Tibial nerve (tissue), 4 donors: ENCODE measurements around the gene PIR. TPM values are rescaled to one million over a fixed set of nuclear protein-coding genes. Genes with fewer than 3 reads are reported as not detected.

Experiments
- DNase-seq, 2 donors: peaks; one replicate each; pipeline ENCODE4 v3.0.0-alpha.2; 2019; ENCODE audit warnings: low spot score in 2 of 2
- H3K27ac ChIP-seq, 4 donors: fragments of 200-600 bp; sonication (generic) in 3 of 4; one replicate each; pipeline ENCODE4 v1.5.1; 2017 to 2019; ENCODE audit warnings: mild to moderate bottlenecking in 1 of 4
- H3K27me3 ChIP-seq, 2 donors: fragments of 200-600 bp; sonication (generic) in 1 of 2; one replicate each; pipeline versions ENCODE4 v1.5.1 to v1.6.0; 2017 to 2019
- H3K36me3 ChIP-seq, 3 donors: fragments of 200-600 bp; sonication (generic); one replicate each; pipeline ENCODE4 v1.5.1; 2018 to 2019
- H3K4me1 ChIP-seq, 4 donors: fragments of 200-600 bp; sonication (generic) in 3 of 4; one replicate each; pipeline ENCODE4 v1.5.1; 2017 to 2019
- H3K4me3 ChIP-seq, 4 donors: fragments of 200-600 bp; sonication (generic) in 3 of 4; one replicate each; pipeline ENCODE4 v1.5.1; 2017 to 2019; ENCODE audit warnings: mild to moderate bottlenecking in 1 of 4, moderate library complexity in 1 of 4
- H3K9me3 ChIP-seq, 4 donors: fragments of 200-600 bp; sonication (generic) in 3 of 4; one replicate each; pipeline ENCODE4 v1.5.1; 2017 to 2019
- EP300 ChIP-seq, 2 donors: sonication (generic); formaldehyde crosslinking; IDR thresholded peaks; one replicate each; pipeline ENCODE4 v1.6.1; 2017; ENCODE audit warnings: antibody characterized with exemption in 2 of 2, mild to moderate bottlenecking in 1 of 2
- POLR2A ChIP-seq, 2 donors: fragments of 450-650 bp; IDR thresholded peaks; one replicate each; pipeline ENCODE4 v1.6.1; 2017; ENCODE audit warnings: antibody characterized with exemption in 2 of 2, mild to moderate bottlenecking in 2 of 2, moderate library complexity in 2 of 2
- WGBS, 2 donors: methylation state at CpG; one replicate each; pipeline ENCODE4 v1.1.5; 2018; 5-methylcytosine and 5-hydroxymethylcytosine counted together
- total RNA-seq, 4 donors: library from RNA; depleted of rRNA; stranded (reverse); fragments of >200 nt; gene quantifications; one replicate each; pipeline ENCODE4 v1.1.0, GENCODE V29; 2016
- TF ChIP-seq, protein P1 (sequence below), 5 experiments: fragments of 200-600 bp in 3 of 5; fragments of 450-650 bp in 2 of 5; sonication (generic) in 3 of 5; IDR thresholded peaks; one replicate each; pipeline ENCODE4 v1.5.1; 2016 to 2019; ENCODE audit warnings: antibody characterized with exemption in 5 of 5, mild to moderate bottlenecking in 3 of 5, moderate library complexity in 2 of 5

Gene PIR
- total RNA-seq, 4 donors from 2014 or later: 10.6 to 27.6 (median 23.4) TPM

DNA sequence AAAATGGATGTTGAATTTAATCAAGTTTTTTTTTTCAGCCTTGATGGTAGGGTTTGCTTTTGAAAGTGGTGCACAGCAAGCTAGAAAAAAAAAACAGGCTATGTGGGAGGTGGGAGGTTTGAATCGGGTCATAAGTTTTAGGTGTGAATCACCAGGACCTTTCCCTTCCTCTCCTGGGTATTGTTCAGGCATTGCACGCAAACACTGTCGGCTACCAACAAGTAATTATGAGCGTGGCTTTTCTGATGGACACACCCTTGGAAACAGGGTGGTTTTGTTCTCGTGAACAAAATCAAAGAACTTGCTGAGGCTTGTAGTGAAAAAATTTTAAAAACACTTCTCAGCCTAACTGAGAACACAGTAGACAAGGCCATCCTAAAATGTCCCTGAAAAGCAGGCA lies 18.1 kb downstream of the PIR start:
- H3K27me3 ChIP-seq: no peaks in the 10 kb centered on the region
- 43 to 45% methylated on average over 5 of the region's 5 CpGs for WGBS, 2 donors
- peak overlapping the region in 3 of 4 donors; percentile 5 to 68 (median 37) for H3K27ac ChIP-seq
- DNase-seq: no peak
- no peak overlapping the region for H3K4me3 ChIP-seq
- H3K4me1 ChIP-seq: peaks cover 0 to 5% (median 0%) of the 10 kb centered on the region in 4 donors
- peaks cover 0 to 7% (median 0%) of the 10 kb centered on the region in 3 donors for H3K36me3 ChIP-seq
- H3K9me3 ChIP-seq: no peaks in the 10 kb centered on the region
- TF ChIP-seq EP300 (IDR thresholded peaks at IDR 0.05) (no peak), POLR2A (IDR thresholded peaks at IDR 0.05) (no peak)
- TF ChIP-seq, protein P1, sequence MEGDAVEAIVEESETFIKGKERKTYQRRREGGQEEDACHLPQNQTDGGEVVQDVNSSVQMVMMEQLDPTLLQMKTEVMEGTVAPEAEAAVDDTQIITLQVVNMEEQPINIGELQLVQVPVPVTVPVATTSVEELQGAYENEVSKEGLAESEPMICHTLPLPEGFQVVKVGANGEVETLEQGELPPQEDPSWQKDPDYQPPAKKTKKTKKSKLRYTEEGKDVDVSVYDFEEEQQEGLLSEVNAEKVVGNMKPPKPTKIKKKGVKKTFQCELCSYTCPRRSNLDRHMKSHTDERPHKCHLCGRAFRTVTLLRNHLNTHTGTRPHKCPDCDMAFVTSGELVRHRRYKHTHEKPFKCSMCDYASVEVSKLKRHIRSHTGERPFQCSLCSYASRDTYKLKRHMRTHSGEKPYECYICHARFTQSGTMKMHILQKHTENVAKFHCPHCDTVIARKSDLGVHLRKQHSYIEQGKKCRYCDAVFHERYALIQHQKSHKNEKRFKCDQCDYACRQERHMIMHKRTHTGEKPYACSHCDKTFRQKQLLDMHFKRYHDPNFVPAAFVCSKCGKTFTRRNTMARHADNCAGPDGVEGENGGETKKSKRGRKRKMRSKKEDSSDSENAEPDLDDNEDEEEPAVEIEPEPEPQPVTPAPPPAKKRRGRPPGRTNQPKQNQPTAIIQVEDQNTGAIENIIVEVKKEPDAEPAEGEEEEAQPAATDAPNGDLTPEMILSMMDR (IDR thresholded peaks at IDR 0.05): no peak

DNA sequence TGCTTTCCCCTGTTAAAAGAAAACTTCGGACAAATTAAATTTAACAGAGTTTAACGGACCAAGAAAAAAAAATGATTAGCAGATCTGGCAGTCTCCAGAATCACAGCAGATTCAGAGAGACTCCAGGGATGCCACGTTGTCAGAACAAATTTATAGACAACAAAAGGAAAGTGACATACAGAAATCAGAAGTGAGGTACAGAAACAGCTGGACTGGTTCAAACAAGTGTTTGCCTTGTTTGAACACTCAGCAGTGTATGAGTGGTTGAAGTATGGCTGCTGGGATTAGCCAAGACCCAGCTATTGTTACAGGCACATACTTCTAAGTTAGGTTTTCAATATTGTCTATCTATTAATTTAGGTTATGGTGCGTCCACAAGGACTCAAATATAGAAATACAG lies 19.1 kb downstream of the PIR start:
- Histone ChIP-seq H3K27me3 (no peaks in the 10 kb centered on the region), H3K36me3 (peaks cover 0 to 7% (median 0%) of the 10 kb centered on the region in 3 donors), H3K27ac (no peak overlapping the region), H3K4me1 (peaks cover 0 to 5% (median 0%) of the 10 kb centered on the region in 4 donors), H3K9me3 (no peaks in the 10 kb centered on the region), H3K4me3 (no peak overlapping the region)
- no peak for DNase-seq
- 83 to 92% methylated on average over 4 of the region's 4 CpGs for WGBS, 2 donors
- TF ChIP-seq POLR2A (IDR thresholded peaks at IDR 0.05) (no peak), EP300 (IDR thresholded peaks at IDR 0.05) (no peak)
- TF ChIP-seq, protein P1 (IDR thresholded peaks at IDR 0.05): no peak

DNA sequence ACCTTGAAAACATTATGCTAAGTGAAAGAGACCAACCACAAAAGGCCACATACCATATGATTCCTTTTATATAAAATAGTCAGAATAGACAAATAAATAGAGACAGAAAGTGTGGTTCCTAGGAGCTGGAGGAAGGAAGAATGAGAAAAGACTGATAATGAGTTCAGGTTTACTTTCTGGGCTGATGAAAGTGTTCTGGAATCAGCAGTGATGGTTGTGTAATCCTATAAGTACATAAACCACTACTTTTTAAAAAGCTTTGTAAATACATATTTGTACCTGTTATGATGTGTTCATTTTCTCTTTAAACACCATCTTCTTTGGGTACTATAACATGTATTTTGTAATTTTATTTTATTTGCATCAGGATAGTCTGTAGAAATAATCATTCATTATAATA lies 20.6 kb downstream of the PIR start:
- no peak overlapping the region for H3K4me3 ChIP-seq
- peaks cover 0 to 5% (median 0%) of the 10 kb centered on the region in 4 donors for H3K4me1 ChIP-seq
- no peaks in the 10 kb centered on the region for H3K27me3 ChIP-seq
- no peaks in the 10 kb centered on the region for H3K36me3 ChIP-seq
- no peaks in the 10 kb centered on the region for H3K9me3 ChIP-seq
- H3K27ac ChIP-seq: no peak overlapping the region
- TF ChIP-seq EP300 (IDR thresholded peaks at IDR 0.05): no peak
- TF ChIP-seq, protein P1 (IDR thresholded peaks at IDR 0.05): no peak
- no peak for TF ChIP-seq POLR2A (IDR thresholded peaks at IDR 0.05)
- no peak for DNase-seq

DNA sequence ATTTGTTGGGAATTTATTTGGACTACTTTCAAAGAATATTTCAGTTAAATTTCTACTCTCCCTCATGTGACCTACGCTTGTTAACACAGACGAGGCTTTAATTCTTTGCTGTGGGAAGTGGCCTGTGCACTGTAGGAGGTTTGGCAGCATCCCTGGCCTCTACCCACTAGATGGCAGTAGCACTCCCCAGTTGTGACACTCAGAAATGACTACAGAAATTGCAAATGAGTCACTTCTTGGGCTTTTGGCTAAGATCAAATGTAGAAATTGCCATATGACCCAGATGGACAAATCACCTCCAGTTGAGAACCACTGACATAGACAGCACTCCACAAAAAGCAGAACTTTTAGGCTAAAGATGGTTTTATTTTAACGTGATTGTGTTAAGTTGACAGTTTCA lies 22.1 kb downstream of the PIR start:
- H3K27me3 ChIP-seq: no peaks in the 10 kb centered on the region
- H3K9me3 ChIP-seq: no peaks in the 10 kb centered on the region
- peak in 1 of 2 donors; percentile 48 for TF ChIP-seq EP300 (IDR thresholded peaks at IDR 0.05)
- TF ChIP-seq POLR2A (IDR thresholded peaks at IDR 0.05): no peak
- TF ChIP-seq, protein P1 (IDR thresholded peaks at IDR 0.05): peak; percentile 57 to 81 (median 70)
- peaks cover 0 to 5% (median 0%) of the 10 kb centered on the region in 4 donors for H3K4me1 ChIP-seq
- peak; percentile 19 to 76 for DNase-seq
- no peaks in the 10 kb centered on the region for H3K36me3 ChIP-seq
- H3K27ac ChIP-seq: peak overlapping the region in 1 of 4 donors; percentile 53
- WGBS, 2 donors: 17 to 20% methylated on average over 3 of the region's 3 CpGs
- H3K4me3 ChIP-seq: no peak overlapping the region

DNA sequence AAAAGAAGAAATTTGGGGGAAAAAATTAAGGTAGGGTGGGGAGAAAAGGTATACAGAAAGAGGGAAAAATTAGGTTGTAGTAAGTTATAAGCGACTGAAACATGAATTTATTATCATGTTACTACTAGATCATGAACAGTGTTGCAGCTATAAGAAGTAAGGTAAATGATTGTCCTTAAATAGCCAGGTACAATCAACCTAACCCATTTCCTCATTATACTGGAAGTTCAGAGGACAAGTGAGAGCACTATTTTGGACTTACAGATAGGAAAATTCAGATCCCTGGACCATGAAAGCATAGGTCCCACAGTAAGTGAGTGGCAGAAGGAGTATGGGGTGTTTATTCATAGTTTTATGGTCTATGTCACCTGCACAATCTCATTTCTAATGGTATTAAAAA lies 23.5 kb downstream of the PIR start:
- H3K36me3 ChIP-seq: no peaks in the 10 kb centered on the region
- H3K27ac ChIP-seq: no peak overlapping the region
- H3K4me3 ChIP-seq: no peak overlapping the region
- no peak for DNase-seq
- no peaks in the 10 kb centered on the region for H3K27me3 ChIP-seq
- peaks cover 0 to 5% (median 0%) of the 10 kb centered on the region in 4 donors for H3K4me1 ChIP-seq
- WGBS, 2 donors: 67 to 100% methylated on average over 1 of the region's 1 CpG
- no peak for TF ChIP-seq EP300 (IDR thresholded peaks at IDR 0.05)
- no peak for TF ChIP-seq POLR2A (IDR thresholded peaks at IDR 0.05)
- TF ChIP-seq, protein P1 (IDR thresholded peaks at IDR 0.05): no peak
- H3K9me3 ChIP-seq: no peaks in the 10 kb centered on the region
